Activated naive CD4-positive, alpha-beta T cell treated with anti-CD3 and anti-CD28 coated beads, Interleukin-2, amount 50 U/mL, for 24 hours (primary cell): ENCODE results near the gene IL36B.

Source experiments
- H3K27ac Mint-ChIP-seq: one replicate; pipeline ENCODE4 v1.8.0; 2021; ENCODE audit warnings: mild to moderate bottlenecking, mixed read lengths
- H3K27me3 Mint-ChIP-seq: one replicate; pipeline ENCODE4 v1.8.0; 2021; ENCODE audit warnings: mixed read lengths
- H3K36me3 Mint-ChIP-seq: one replicate; pipeline ENCODE4 v1.8.0; 2021; ENCODE audit warnings: mixed read lengths
- H3K4me1 Mint-ChIP-seq: one replicate; pipeline ENCODE4 v1.8.0; 2021; ENCODE audit warnings: mixed read lengths
- H3K4me3 Mint-ChIP-seq: one replicate; pipeline ENCODE4 v1.8.0; 2021; ENCODE audit warnings: mild to moderate bottlenecking, mixed read lengths
- H3K9me3 Mint-ChIP-seq: one replicate; pipeline ENCODE4 v1.8.0; 2021; ENCODE audit warnings: mixed read lengths

The IL36B gene

DNA sequence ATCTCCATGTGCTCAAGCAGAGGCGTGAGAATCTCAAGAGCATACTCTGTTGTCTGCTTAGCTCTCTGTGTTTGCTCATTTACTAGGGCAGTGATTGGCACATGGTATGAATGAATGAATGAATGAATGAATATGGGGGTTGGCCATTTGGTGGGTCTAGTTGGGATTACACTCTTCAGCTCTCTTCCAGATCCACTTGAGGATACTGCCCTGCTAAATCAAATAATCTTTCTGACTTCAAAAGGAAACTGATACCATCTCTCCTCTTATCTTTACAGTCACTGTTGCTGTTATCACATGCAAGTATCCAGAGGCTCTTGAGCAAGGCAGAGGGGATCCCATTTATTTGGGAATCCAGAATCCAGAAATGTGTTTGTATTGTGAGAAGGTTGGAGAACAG, 72.9 kb downstream of the IL36B start:
- Mint-ChIP-seq H3K4me1 (peaks cover 29% of the 10 kb centered on the region), H3K4me3 (no peak overlapping the region), H3K9me3 (no peaks in the 10 kb centered on the region), H3K36me3 (no peaks in the 10 kb centered on the region), H3K27me3 (no peaks in the 10 kb centered on the region), H3K27ac (no peak overlapping the region)

DNA sequence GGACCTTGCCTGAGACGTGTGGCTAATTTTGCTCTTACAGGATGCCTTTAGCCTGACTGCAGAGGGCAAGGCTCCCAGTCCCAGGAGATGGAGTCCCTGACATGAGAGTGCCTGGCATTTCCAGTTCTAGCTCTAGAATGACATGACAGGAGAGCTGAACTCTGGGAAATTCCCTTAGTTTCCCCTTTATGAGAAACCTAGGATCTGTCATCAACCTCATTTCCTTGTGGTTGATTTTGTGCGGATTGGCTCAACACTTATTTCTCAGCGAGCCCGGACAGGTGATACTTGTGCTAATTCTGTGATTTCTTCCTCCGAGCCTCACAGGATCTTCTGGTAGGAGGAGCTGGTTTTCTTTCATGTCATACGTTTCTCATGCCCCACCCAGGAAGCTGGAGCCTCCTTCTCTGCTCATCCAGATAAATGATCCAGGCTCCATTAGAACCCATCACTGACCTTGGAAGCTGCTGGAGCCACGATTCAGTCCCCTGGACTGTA, 75.1 kb downstream of the IL36B start, which contains the start of gene IL36G:
IL36G (plus strand) TSS at position 448 of the 498 bp plus-strand sequence. CDS start 633 bp downstream, outside the sequence.
- Mint-ChIP-seq H3K4me3 (no peak within 1 kb of the TSS), H3K4me1 (peaks cover 25% of the 10 kb centered on the region), H3K27me3 (no peaks in the 10 kb centered on the region), H3K9me3 (no peaks in the 10 kb centered on the region), H3K36me3 (no peaks in the 10 kb centered on the region), H3K27ac (no peak within 1 kb of the TSS)
